HG03196 (cell line): Measurements from ENCODE around the gene EMSY.
"Not testable (repeated sequence)": the region's sequence is repeated elsewhere in the genome, so short reads cannot be mapped to it uniquely, and the experiment has no call there.

Source experiments
- ATAC-seq: cut with Tn5 transposase; IDR thresholded peaks from one replicate; pipeline ENCODE4 v1.9.1; 2021; ENCODE audit not compliant: unreplicated experiment

Gene EMSY

GRCh38 chr11:76566811-76567210, 122.0 kb downstream of the EMSY start:
- ATAC-seq: no peak

GRCh38 chr11:76567261-76567660, 122.4 kb downstream of the EMSY start:
- no peak for ATAC-seq

- ATAC-seq: no peak
Observed at GRCh38 chr11:76568139-76568538, 123.3 kb downstream of the EMSY start.

GRCh38 chr11:76568621-76569020, 123.8 kb downstream of the EMSY start:
- no peak for ATAC-seq

GRCh38 chr11:76572181-76572875, 127.5 kb downstream of the EMSY start:
- ATAC-seq: not testable (repeated sequence)

- no peak for ATAC-seq
Observed at GRCh38 chr11:76574406-76574805, 129.6 kb downstream of the EMSY start.

- ATAC-seq: no peak
Observed at GRCh38 chr11:76574879-76575278, 130.1 kb downstream of the EMSY start.

GRCh38 chr11:76577226-76577920, 132.6 kb downstream of the EMSY start:
- ATAC-seq: no peak

- no peak for ATAC-seq
Observed at GRCh38 chr11:76577921-76578653, 133.3 kb downstream of the EMSY start.

GRCh38 chr11:76578654-76579055, 133.8 kb downstream of the EMSY start:
- no peak for ATAC-seq

- ATAC-seq: no peak
Observed at GRCh38 chr11:76579056-76579751, 134.4 kb downstream of the EMSY start.

GRCh38 chr11:76579752-76580151, 134.9 kb downstream of the EMSY start:
- ATAC-seq: no peak

GRCh38 chr11:76582471-76582870, 137.7 kb downstream of the EMSY start:
- ATAC-seq: not testable (repeated sequence)

- no peak for ATAC-seq
Observed at GRCh38 chr11:76587820-76588454, 143.1 kb downstream of the EMSY start.

GRCh38 chr11:76588455-76589325, 143.9 kb downstream of the EMSY start:
- ATAC-seq: no peak

GRCh38 chr11:76589477-76589876, 144.7 kb downstream of the EMSY start:
- ATAC-seq: no peak

GRCh38 chr11:76589964-76590950, 145.4 kb downstream of the EMSY start:
- ATAC-seq: no peak

- no peak for ATAC-seq
Observed at GRCh38 chr11:76591416-76591815, 146.6 kb downstream of the EMSY start.
